Stimulated activated CD4-positive, alpha-beta T cell treated with anti-CD3 and anti-CD28 coated beads, TNF-alpha, amount 100 ng/mL, for 1 hour (primary cell): ENCODE measurements around the gene ISY1.
"Not testable (repeated sequence)": the region's sequence is repeated elsewhere in the genome, so short reads cannot be mapped to it uniquely, and the experiment has no call there.

Experiments used
- DNase-seq, 3 donors: peaks; one replicate each; pipeline ENCODE4 v3.0.0-alpha.2; 2020; ENCODE audit warnings: low read depth in 3 of 3, low spot score in 1 of 3

Gene ISY1

GRCh38 chr3:129173206-129173605, 12.3 kb upstream of the ISY1 start:
- no peak for DNase-seq

DNA sequence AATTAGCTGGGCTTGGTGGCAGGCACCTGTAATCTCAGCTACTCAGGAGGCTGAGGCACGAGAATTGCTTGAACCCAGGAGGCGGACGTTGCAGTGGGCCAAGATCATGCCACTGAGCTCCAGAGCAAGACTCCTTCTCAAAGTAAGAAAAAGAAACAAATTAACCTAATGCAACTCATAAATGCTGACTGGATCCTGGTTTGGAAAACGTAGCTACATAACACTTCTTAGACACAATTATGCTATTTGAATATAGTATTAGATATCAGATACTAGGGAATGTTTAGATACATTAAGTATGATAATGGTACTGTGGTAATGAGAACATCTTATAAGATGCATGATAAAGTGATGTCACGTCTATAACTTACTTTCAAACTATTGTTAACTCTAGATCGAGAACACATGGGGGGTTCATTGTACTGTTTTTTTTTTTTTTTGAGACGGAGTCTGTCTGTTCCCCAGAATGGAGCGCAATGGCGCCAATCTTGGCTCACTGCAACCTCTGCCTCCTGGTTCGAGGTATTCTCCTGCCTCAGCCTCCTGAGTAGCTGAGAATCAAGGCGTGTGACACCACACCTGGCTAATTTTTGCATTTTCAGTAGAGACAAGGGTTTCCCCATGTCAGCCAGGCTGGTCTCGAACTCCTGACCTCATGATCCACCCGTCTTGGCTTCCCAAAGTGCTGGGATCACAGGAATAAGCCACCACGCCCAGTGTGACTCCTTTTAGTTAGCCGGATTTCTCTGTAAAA, 5.9 kb upstream of the ISY1 start:
- no peak for DNase-seq

GRCh38 chr3:129165594-129165993, 4.7 kb upstream of the ISY1 start:
- DNase-seq = not testable (repeated sequence)

- DNase-seq = no peak
Observed at GRCh38 chr3:129164500-129164899, 3.6 kb upstream of the ISY1 start.

GRCh38 chr3:129162729-129163579, 2.1 kb upstream of the ISY1 start:
- no peak for DNase-seq

DNA sequence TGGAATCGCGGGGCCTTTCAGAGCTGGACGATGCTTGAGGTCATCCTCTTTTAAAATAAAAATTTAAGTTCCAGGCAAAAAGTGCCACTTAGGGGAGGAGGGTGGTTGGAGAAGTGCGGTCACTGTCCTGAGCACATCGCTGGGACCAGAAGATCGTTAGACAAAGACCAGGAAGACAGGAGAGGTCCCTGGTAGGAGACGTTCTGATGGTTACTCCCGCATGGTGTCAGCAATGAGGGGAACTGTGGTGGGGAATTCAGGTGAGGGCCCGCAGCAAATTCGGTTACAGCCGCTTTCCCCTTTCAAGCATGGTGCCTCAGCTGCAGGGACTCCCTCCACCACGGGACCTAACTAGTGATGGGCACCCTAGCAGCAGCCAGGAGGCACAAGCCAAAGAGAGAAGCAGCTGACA, 1.0 kb upstream of the ISY1 start:
- no peak for DNase-seq

- no peak for DNase-seq
Observed at GRCh38 chr3:129144786-129145185, 16.1 kb downstream of the ISY1 start.

- not testable (repeated sequence) for DNase-seq
Observed at GRCh38 chr3:129141011-129141410, 19.9 kb downstream of the ISY1 start.

DNA sequence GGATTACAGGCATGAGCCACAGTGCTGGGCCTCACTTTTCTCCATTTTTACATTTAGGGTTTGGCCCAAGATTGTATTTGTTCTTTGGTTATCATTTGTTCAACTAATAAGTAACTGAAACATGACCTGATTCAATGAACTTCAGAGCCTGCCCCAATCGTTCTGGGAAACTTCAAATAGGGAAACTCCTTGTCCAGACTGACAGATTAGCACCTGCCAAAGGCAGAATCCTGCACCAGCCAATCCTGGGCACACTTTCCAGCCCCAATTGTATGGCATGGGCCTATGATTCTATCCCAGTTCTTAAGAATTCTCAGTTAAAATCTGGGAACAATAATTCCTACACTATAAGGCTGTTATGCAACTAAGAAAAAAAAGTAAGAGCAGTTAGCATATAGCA, 21.0 kb downstream of the ISY1 start:
- no peak for DNase-seq

DNA sequence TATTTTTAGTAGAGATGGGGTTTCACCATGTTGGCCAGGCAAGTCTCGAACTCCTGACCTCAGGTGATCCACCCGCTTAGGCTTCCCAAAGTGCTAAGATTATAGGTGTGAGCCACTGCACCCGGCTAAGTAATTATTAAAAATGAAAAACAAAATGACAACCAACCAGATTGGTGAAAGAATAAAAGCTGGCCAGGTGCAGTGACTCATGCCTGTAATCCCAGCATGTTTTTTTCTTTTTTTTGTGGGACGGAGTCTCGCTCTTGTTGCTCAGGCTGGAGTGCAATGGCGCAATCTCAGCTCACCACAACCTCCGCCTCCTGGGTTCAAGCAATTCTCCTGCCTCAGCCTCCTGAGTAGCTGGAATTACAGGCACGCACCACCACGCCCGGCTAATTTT, 24.6 kb downstream of the ISY1 start:
- DNase-seq = not testable (repeated sequence)

- no peak for DNase-seq
Observed at GRCh38 chr3:129132097-129132866, 28.6 kb downstream of the ISY1 start.

DNA sequence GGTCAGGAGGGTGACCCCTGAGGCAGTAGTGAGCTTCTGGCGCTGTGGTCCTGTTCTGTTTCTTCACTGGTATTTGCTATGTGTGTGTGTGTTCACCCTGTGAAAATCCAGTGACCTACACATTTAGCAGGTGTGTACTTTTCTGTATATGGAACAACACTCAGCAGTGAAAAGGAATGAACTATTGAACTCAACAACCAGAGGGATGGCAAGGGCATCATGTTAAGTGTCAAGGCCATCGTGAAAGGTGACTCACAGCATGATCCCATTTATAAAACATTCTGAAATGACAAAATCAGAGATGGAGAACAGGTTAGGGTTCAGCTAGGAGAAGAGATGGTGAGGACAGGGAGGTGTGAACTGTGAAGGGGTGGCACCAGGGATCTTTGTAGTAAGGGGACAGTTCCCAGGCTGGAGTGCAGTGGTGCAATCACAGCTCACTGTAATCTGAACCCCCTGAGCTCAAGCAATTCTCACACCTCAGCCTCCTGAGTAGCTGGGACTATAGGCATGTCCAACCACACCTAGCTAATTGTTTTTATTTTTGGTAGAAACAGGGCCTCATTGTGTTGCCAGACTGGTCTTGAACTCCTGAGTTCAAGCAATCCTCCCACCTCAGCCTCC, 29.3 kb downstream of the ISY1 start:
- no peak for DNase-seq

- DNase-seq = no peak
Observed at GRCh38 chr3:129130291-129130813, 30.5 kb downstream of the ISY1 start.

DNA sequence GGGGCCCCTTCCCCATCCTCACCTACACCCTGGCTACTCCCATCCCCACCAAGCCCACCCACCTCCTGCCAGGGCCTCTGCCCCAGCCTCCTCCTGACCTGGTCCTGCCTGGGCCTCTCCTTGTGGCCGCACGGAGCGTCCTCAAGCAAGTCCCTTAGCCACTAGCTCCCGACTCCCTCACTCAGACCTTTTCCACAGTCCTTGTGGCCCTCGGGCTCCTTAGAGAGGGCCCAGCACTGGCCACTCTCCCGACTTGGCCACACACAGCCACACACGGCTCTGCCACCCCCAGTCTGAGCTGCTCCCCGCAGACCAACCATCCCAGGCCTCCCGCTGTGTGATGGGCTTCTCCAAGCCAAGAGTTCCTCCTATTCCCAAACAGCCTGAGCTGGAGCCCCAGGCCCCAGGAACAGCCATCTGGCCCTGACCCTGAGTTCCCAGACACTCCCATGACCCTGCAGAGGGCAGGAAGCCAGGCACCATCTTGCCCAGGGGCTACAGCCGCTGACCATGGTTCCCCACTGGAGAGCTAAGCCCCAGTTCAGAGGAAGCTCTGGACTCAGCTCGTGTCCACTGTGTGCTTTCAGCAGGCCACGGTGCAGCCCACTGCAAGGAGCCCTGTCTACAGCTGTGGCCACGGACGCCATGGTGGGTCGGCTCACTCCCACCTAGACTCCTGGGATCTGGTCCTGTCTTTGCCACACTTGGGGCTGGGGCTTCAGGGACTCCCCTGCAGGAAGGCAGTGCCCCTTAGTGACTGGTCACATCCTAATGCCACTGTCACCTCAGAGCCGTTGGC, 32.3 kb downstream of the ISY1 start:
- DNase-seq = no peak

DNA sequence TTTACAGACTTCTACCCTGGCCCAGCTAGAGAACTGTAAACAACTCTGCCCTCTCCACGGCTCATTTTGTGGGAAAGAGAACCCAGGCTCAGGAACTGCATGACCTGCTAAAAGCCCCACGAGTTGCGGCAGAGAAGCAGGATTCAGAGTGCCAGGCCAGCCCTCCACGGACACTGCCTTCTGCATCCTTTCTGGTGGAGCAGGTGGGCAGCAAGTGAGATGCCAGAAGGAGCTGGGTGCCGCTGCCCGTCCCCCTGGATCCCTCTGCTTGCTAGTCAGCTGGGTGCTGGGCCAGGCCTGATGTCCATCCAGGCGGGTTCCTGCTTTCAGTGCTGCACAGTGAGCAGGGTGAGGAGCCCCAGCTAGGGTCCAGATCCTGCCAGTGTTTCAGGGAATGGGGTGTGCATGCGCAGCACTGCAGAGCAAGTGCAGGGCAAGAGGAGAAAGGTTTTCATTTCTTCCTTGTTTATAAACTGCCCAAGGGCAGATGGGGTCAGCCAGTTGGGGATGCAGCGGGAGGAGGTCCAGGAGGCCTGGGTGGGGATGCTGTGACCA, 34.1 kb downstream of the ISY1 start:
- DNase-seq = no peak

- no peak for DNase-seq
Observed at GRCh38 chr3:129123314-129124060, 37.4 kb downstream of the ISY1 start.

DNA sequence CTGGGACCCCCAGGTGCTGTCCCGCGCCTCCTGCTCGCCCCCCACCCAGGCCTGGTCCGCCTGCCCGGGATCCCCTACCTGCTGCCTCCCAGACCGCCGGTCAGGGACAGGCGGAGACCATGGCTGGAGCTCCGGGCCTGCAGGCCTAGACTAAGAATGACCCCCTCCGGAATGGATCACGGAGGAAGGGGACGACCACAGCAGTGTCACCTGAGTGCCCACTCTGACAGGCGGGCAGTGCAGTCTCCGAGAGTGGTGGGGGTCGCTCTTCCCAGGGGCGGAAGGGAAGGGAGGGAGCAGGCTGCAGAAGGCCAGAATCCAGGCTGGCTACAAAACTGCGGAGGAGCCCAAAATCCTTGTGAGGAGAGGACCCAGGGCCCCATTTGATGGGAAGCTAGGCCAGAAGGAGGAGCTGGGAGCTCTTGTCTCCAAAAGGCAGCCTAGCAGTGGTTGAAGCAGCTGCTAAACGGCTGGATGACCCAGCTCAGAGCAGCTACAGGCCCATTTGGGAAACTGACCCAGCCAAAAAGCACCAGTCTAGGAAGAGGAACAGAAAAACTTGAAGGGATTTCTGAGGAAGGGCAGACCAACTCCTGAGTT, 38.4 kb downstream of the ISY1 start:
- DNase-seq = no peak

DNA sequence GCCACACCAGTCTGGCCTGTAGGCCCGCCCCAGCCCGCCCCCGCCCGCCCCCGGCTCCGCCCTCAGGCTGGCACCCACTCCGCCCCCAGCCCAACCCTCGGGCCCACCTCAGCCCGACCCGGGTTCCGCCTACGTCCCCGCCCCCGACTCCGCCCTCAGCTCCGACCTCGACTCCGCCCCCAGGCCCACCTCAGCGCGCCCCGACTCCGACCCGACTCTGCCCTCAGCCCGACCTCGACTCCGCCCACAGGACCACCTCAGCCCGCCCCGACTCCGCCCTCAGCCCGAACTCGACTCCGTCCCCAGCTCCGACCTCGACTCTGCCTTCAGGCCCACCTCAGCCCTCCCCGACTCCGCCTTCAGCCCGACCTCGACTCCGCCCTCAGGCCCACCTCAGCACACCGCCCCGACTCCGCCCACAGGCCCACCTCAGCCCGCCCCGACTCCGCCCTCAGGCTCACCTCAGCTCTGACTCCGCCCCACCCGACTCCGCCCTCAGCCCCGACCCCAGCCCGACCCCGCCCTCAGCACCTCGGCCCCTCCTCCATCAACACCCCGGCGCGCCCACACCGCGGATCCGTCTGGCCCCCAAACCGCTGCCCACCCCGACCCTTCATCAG, 39.0 kb downstream of the ISY1 start, which contains the start of gene RAB43:
TSS of gene RAB43 (minus strand) at position 13 of the 620 bp plus-strand sequence. CDS start 315 bp downstream, outside the sequence.
- DNase-seq = peak; percentile 70 to 81 (median 77)
